LoVo (cell line): ENCODE measurements around the gene AP4S1.
"Not testable (repeated sequence)": the region's sequence is repeated elsewhere in the genome, so short reads cannot be mapped to it uniquely, and the experiment has no call there.

ENCODE experiments used
- DNase-seq: peaks from one replicate; pipeline ENCODE4 v3.0.0-alpha.2; 2016; ENCODE audit warnings: low spot score

Gene AP4S1, protein sequence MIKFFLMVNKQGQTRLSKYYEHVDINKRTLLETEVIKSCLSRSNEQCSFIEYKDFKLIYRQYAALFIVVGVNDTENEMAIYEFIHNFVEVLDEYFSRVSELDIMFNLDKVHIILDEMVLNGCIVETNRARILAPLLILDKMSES

DNA sequence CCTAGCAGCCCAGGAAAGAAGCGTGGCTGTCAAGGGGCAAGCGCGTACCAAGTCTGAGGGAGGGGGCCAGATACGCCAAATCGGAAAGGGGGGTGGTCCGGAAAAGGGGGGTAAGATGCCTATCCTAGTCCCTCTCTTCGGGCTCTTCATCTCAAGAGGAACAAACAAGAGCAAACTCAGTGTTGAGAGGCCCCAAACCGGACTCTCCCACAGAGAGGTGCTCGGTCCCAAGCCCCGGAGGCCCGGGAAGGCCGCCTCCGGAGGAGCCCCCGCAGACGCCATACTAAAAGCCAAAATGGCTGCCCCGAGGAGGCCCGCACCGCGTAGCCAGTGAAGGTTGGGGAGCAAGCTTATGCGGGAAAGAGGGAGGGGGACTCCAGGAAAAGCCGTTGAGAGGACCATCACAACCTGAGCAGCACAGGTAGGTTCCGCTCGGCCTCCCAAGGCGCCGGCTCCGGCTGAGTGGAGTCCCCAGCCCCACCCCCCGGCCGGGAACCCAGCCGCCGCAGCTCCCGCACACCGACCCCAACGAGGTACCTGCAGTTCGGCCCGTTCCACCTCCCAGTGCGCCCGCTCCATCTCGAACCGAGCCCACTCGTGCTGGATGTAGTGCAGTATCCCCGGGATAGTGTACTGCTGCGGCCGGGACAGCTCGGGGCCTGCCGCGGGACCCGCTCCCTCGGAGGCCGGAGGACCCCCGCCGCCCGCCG lies at the start of gene AP4S1:
AP4S1 (plus strand) TSS at position 283 of the 710 bp plus-strand sequence. CDS start 40,548 bp downstream, outside the sequence.
- DNase-seq, result peak; percentile 48

DNA sequence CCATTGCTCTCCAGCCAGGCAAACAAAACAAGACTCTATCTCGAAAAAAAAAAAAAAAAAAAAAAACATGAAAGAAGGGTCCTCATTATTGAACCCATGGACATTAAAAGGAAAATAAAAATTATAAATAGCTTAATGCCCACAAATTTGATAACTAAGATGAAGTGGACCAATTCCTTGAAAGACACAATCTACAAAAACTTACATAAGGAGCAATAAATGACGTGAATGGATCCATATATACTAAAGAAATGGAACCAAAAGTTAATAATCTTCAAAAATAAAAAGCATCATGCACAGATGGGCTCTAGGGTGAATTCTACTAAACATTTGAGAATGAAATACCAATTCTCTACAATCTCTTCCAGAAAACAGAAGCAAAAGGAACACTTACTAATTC lies 47.7 kb upstream of the AP4S1 start:
- no peak for DNase-seq

DNA sequence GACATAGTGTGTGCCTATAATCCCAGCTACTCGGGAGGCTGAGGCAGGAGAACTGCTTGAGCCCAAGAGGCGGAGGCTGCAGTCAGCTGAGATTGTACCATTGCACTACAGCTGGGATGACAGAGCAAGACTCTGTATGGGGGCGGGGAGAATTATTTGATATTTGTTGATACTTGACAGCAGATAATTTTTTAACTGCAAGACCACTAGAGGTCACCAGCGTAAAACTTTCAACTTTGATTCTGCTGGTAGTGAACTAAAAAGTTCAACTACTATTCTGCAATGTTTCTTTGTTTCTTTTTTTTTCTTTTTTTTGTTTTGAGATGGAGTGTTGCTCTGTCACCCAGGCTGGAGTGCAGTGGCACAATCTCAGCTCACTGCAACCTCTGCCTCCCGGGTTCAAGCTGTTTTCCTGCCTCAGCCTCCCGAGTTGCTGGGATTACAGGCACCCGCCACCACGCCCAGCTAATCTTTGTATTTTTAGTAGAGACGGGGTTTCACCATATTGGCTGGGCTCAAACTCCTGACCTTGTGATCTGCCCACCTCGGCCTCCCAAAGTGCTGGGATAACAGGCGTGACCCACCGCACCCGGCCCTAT lies 45.2 kb upstream of the AP4S1 start:
- peak; percentile 41 for DNase-seq

DNA sequence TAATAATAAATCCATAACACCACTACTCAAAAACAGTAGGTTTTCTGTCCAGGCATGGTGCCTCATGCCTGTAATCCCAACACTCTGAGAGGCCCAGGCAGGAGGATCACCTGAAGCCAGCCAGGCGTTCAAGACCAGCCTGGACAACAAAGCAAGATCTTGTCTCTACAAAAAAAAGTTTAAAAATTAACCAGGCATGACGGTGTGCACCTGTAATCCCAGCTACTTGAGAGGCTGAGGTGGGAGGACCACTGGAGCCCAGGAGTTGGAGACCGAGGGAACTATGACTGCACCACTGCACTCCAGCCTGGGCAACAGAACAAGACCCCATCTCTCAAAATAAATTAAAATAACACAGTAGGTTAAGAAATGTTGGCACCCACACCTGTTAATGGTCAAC lies 44.5 kb upstream of the AP4S1 start:
- DNase-seq, result no peak

DNA sequence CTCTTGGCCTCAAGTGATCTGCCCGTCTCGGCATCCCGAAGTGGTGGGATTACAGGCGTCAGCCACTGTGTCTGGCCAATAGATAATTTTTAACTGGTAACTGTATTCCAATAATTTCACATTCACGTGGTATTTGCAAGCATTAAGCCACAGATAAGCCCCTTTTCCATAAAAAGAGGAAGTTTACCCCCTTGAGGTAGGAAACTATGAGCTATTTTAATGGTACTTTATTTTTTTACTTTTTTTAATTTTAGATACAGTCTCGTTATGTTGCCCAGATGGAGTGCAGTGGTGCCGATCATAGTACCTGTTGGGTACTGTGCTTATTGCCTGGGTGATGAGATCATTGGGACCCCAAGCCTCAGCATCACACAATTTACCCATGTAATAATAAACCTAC lies 42.9 kb upstream of the AP4S1 start:
- DNase-seq, result no peak

DNA sequence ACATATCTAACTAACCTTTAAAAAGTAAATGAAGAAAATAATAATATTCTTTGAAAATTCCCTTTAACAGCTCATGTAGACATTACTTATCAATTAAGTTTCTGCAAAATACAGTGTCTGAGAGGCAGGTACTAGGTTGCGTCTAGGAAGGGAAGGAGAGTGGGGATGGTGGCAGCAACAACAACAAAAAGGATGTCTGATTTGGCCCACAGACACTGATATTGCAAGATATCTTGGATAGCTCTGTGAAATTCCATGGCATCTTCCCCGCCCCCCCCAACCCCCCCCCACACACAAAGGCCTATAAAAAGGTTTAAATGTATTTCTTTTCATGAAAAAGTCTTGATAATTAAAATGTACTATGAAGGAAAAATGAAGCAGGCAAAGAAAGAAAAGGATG lies 41.6 kb upstream of the AP4S1 start:
- no peak for DNase-seq

DNA sequence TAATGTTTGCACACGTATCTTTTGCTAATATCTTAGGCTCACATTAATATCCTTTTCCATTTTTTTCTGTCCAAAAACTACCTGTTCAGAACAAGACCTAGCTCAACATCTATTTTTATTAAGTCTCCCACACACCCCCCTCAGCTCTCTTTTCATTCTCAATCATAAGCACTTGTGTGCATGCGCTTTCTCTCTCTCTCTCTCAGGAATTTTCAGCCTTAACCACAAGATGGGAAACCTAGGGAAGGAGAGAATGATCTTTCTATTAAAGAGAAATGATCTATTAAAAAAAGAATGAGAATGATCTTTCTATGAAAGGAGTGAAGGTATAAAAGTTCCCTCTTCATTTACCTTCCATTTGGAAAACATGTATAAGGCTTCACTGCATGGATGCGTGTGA lies 39.7 kb upstream of the AP4S1 start:
- no peak for DNase-seq

DNA sequence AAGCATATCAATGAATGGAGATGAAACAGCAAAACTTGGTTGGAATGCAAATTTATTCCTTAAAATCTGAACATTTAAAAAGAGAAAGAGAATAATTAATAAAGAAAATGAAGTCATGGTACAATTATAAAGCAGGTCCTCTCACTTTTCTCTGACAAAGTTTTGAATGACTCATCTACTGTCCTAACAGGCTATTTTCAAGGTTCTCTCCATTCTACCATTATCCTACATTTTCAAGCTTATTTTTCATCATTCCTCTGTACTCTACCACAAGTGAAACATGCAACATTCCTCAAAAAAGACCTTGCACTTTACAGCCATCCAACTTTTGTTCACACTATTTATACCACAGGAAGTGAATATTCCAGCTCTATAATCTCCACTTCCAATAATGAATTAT lies 36.9 kb upstream of the AP4S1 start:
- DNase-seq, result no peak

DNA sequence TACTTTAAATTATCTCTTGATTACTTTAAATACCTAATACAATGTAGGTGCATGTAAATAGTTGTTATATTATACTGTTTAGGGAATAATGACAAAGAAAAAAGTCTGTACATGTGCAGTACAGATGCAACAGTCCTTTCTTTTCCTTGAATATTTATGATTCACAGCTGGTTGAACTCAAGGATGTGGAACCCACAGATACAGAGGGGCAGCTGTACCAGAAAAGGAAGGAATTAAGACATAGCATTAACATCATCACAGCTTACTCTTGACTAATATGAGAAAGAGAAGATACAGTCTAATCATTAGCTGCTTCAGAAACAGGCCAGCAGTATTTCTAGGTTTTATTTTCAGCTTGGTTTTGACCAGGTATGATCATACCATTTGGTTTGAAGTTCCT lies 34.7 kb upstream of the AP4S1 start:
- no peak for DNase-seq

DNA sequence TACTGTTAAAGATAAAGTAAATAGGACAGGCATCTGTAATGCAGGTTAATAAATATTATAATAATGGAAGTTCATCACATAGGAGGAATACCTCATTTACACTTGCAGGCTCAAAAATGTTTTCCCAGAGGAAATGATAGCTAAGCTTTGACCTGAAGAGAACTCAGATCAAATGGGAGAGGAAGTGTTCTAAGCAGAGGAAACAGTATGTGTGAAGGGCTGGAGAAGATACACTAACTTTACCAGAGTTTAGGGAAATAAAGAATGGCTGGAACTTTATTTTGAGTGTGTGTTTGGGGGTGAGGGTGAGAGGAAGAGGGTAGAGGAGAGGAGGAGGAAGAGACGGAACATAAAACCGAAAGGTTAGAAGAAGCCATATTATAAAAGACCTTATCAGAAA lies 34.0 kb upstream of the AP4S1 start:
- no peak for DNase-seq

DNA sequence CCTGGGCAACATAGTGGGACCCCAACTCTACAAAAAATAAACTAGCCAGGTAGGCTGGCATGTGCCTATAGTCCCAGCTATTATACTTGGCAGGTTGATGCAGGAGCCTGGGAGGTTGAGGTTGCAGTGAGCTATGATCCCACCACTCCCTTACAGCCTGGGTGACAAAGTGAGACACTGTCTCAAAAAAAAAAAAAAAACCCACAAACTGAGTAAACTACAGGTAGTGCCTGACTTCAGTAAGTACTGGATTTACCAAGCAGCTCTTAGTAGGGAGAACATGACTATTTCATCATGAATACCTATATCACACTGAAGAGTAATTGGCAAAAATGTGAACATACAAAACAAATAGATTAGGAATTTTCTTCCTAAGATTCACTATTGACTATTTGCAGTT lies 32.4 kb upstream of the AP4S1 start:
- no peak for DNase-seq

DNA sequence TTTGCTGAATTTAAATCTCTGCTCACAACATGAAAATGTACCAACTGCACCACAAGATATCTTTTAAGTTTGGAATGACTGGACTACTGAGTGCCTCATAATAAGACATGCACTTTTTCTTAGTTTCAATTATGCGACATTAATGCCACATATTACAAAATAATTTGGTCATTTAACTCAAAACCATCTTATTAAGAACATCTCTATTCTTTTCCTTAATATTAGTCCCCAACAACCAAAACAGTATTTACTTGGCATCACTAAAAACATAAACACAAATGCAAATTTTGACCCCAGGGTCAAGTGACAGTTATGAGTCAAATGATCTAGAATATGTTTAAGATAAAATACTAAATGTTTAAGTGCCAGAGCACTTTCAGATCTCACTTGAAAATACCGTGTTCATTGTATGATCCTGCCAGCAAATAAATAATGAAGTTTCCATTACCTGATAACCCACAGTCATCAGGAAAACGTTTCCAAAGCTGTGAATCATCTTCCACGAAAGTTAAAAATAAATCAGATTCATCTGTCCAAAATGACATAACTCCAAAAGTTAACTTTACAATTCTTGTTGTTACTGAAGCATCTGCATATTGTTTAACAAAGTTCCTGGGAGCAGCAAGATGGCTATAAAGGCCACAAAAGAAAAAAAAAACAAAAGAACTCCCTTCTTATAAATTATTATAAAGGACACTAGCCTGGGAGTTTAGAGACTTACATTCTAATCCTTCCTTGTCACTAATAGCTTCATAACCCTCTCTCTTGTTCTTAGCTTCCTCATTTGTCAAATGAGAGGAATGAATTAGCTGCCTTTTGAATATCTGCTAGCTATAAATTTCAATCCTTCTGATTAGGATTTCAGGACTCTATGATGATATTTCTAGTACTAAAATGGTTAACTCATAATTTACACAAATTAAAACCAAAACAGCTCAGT lies 30.5 kb upstream of the AP4S1 start:
- no peak for DNase-seq

DNA sequence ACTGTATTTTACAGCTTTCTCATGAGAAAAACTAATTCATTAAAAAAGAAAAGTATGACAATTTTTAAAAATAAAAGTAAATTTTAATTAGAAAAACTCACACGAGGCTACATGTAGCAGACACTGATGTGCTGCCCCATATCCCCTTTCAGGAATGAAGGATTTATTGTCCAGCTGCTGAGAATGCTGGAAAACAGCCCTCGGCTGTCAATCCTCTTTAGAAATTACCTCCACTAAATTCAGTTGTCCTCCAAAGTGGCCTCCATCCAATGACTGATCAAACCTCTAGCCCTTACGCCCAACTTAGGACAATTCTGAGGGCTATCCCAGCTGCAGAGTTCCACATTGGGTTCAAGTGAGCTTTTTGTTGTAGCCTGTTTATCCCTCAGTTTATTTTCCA lies 29.8 kb upstream of the AP4S1 start:
- no peak for DNase-seq

DNA sequence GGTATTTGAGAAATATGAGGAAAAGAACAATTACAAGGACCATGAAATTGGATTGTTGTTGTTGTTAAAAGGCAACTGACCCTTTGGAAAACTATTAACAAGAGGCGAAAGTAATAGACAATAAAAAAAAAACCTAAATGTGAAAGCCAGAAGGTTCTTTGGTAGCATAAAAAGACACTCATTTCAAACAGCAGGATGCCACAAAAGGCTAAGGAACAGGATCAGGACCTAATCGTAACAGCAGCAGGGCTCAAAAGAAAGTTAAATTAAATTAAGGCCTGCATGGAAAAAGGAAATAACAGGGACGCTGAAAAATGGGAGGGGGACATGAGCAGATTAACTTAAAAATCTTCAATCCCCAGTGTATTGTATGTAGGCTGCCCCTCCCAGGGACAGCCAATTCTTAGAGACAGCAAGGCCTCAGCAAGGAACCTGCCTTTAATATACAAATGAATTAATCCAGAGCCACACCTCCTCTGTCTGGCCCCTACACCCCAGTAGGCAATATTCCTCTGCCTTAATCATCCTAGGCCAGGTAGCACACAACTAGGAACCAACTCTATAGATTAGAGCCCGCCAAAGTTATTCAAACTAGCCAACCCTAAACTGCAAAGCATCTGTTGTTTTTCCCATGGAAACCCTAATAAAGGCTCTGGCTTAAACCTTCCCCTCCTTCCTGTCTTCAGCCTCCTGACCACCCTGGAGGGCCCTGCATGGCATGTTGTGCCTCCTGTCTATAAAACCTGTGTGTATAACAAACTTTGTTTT lies 28.4 kb upstream of the AP4S1 start:
- no peak for DNase-seq

DNA sequence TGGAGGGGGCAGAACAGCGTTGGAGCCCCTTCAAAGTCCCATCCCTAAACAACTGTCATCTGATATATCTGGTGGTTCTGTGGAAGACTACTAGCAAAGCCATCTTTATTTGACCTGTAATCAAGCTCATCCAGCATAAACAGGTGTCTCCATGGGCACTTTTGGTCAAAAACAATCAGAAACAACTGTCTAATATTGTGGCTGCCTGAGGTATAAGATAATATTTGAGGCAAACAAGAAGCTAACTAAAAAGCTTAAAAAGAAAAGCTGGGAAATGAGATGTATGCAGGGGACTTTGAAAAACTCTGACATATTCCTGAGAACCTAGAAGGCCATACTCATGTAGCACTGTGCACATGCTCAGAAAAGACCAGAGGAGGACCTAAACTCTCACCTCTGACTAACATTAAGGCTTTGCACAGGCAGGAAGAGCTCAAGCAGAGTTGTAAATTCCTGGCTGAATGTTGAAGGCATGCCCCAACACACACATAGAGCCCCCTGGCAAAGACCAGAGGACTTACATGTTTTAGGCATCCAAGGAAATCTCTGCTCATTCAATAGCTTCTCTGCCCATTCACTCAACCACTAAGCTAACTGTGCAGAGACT lies 27.2 kb upstream of the AP4S1 start:
- no peak for DNase-seq

DNA sequence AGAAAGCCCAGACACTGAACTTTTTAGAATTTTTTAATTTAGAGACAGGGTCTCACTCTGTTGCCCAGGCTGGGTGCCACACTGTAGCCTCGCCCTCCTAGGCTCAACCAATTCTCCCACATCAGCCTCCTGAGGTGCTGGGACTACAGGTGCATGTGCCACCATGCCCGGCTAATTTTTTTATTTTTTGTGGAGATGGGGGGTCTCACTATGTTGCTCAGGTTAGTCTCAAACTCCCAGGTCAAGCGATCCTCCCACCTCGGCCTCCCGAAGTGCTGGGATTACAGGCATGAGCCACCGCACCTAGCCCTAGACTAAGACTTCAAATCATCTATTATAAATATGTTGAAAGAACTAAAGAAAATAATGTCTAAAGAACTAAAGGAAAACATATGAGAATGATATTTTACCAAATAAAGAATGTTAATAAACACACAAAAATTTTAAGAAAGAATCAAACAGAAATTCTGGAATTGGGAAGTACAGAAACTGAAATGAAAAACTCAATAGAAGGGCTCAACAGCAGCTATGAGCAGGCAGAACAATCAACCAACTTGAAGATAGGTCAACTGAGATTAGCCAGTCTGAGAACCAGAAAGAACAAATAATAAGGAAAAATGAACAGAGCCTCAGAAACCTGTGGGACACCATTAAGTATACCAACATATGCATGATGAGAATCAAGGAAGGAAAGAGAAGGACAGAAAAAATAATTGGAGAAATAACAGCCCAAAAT lies 26.2 kb upstream of the AP4S1 start:
- DNase-seq, result no peak

DNA sequence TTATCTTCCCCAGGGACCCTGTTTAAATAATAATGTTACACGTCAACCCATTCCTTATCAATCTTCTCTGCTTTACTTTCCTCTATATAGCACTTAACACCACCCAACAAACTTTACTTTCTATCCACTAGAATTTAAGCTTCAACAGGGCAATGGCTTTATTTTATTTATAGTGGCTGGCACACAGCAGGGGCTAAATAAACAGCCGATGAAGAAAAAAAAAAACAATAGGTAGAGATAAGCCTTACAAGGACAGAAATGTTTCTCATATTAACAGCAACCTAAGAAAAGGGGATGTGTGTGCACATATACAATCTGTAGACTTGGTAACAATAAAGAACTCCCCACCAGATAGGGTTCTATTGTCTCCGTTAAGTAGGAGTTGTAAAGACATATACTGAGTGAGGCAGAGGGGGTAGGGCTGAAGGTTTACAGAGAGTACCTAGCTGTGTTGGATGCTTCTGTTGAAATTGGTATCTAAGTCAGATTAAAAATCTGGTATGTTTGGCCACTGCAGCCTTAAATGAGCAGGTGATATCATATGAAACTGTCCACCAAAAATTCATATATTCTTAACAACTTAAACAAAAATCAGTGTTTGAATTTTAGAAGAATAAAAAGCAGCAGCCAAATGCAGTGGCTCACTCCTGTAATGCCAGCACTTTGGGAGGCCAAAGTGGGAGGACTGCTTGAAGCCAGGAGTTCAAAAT lies 24.7 kb upstream of the AP4S1 start:
- DNase-seq, result no peak

DNA sequence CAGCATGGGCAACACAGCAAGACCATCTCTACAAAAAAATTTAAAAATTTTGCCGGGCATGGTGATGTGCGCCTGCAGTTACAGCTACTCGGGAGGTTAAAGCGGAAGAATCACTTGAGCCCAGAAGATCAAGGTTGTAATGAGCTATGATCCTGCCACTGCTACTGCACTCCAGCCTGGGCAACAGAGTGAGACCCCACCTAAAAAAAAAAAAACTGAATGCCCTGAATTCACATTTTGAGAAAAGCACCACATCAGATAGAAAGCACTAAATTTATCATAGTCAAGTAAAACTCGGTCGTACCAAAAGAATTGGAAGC lies 24.1 kb upstream of the AP4S1 start:
- DNase-seq, result no peak

DNA sequence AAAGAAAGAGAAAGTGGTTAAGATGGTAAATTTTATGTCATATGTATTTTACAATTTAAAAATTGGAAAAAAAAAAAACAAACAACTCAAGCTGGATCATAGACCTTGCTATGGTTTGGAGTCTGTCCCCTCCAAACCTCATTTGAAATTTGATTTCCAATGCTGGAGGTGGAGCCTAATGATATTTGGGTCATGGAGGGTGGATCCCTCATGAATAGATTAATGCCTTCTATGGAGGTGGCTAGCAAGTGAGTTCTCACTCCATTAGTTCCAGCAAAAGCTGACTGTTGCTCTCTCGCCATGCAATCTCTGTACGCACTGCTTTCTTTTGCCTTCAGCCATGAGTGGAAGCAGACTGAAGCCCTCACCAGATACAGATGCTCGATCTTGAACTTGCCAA lies 22.2 kb upstream of the AP4S1 start:
- DNase-seq, result no peak

DNA sequence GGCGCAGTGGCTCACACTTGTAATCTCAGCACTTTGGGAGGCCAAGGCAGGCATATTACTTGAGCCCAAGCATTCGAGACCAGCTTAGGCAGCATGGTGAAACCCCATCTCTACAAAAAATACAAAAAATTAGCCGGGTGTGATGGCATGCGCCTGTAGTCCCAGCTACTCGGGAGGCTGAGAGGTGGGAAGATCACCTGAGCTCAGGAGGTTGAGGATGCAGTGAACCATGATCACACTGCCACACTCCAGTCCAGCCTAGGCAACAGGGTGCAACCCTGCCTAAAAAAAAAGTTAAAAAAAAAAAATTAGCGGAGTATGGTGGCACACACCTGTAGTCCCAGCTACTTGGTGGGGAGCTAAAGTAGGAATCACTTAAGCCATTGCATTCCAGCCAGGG lies 21.4 kb upstream of the AP4S1 start:
- not testable (repeated sequence) for DNase-seq
